GM21619 (cell line): Measurements from ENCODE around the gene AOX1.
A peak's percentile ranks its signal among the peaks of the same experiment; 100 is the strongest.
"Not testable (repeated sequence)": the region's sequence is repeated elsewhere in the genome, so short reads cannot be mapped to it uniquely, and the experiment has no call there.

Experiments used
- ATAC-seq: cut with Tn5 transposase; IDR thresholded peaks from one replicate; pipeline ENCODE4 v1.9.1; 2021; ENCODE audit not compliant: unreplicated experiment

Gene AOX1

DNA sequence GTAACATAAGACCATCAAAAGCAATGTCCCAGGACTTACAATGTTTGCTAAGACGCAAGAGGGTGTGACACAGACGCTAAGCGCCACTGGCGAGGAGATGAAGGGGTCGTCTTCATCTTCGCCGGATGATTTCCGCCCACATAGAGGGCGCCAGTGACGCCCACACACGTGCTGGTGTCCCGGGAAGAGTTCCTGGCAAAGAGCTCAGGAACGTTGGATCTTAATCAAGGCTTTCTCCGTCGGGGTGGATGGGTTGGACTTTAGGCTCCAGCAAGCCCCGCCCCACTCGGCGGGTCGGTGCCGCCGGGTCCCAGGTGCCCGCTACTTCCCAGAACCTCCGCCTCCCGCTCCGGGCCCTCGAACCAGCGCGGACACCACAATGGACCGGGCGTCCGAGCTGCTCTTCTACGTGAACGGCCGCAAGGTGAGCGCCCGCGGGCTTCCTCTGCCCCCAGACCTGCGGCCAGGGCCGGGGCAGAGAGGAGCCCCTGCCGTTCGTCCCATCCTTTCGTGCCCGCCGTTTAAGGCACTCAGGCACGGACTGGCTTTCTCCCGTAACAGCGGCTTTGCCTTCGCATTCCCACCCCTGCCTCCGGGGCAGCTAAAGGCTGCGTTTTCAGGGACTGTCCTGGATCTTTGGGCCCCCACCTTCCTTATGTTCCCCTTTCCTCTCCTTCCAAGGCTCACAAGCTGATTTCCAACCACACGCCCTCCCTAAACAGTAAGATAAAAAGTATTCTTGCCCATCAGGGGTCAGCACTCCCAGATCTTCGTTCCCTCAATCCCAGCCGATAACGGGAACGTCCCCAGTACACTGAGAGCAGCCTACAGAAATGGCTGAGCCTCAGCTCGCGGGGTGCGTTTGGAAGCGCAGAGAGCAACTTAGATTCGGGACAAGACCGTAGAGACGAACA, at the start of gene AOX1:
AOX1 (plus strand) TSS at position 285 of the 914 bp plus-strand sequence; CDS start at position 380, 95 bp downstream.
- peak; percentile 53 for ATAC-seq

DNA sequence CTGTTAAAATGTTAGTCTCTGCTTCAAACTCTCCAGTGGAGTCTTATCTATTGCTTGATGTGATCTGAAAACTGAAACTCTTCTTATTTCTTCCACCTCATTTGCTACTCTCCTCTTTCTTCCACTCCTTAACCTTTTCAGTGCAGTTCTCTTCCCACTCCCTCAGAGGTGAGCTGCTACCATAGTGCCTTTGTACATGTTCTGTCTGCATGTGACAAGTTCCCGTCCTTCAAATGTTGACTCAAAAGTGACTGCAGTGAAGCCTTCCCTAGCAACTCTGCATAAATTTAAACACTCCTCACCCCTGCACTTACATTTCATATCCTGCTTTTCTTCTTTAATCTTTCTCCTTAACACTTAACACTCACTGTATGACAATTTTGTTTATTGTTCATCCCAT, 47.7 kb upstream of the AOX1 start:
- no peak for ATAC-seq

DNA sequence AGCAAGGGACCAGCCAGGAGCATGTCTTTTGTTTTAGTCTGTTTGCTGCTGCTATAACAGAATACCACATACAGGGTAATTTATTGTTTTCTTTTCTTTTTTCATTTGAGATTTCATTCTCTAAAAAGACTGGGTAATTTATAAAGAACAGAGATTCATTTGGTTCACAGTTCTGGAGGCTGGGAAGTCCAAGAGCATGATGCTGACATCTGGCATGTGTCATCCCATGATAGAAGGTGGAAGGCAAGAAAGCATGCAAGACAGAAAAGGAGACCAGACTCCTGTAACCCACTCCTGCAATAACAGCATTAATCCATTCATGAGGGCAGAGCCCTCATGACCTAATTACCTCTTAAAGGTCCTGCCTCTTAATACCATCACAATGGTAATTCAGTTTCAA, 45.0 kb upstream of the AOX1 start:
- ATAC-seq = no peak

DNA sequence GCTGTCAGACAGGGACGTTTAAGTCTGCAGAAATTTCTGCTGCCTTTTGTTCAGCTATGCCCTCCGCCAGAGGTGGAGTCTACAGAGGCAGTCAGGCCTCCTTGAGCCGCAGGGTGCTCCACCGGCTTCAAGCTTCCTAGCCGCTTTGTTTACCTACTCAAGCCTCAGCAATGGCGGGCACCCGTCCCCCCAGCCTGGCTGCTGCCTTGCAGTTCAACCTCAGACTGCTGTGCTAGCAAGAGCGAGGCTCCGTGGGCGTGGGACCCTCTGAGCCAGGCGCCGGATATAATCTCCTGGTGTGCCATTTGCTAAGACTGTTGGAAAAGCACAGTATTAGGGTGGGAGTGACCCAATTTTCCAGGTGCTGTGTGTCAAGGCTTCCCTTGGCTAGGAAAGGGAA, 19.2 kb upstream of the AOX1 start:
- not testable (repeated sequence) for ATAC-seq

DNA sequence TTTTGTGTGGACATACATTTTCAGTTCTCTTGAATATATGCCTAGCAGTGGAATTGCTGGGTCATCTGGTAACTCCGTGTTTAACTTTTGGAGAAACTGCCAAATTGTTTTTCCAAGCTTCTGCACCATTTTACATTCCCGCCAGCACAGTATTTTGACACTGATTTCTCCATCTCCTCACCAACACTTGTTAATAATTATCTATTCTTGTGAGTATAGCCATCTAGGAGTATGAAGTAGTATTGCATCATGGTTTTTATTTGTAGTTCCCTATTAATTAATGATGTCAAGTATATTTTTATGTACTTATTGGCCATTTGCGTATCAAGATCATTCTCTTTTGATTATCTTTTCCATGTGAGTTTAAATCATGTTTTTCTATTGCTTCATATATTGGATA, 17.9 kb upstream of the AOX1 start:
- no peak for ATAC-seq

DNA sequence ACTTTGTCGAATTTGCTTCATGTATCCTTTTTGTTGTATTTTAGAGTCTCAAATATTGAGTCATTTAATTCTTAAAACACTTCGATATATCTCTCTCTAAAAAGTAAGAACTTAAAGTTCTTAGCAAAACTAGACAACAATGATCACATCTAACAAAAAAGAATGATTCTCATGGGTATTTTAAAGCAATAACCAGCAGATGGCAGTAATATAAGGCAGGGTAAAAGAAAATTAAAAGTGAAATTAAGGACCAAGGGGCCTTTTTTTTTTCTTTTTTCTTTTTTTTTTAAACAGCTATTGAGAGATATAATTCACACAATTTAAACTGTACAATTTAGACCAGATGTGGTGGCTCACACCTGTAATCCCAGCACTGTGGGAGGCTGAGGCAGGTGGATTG, 9.9 kb upstream of the AOX1 start:
- ATAC-seq = no peak

DNA sequence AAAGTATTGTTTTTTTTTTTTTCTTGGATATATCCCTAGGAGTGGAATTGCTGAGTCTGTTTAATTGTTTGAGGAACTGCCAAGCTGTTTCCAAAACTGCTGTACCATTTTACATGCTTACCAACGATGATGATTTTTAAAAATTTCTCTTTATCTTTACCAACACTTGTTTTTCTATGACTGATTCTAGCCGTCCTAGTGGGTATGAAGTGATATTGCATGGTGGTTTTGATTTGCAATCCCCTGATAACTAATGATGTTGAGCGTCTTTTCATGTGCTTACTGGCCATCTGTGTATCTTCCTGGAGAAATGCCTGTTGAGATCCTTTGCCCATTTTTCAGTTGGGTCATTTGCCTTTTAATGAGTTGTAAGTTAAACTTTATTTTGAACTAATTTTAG, 8.8 kb upstream of the AOX1 start:
- ATAC-seq = no peak

DNA sequence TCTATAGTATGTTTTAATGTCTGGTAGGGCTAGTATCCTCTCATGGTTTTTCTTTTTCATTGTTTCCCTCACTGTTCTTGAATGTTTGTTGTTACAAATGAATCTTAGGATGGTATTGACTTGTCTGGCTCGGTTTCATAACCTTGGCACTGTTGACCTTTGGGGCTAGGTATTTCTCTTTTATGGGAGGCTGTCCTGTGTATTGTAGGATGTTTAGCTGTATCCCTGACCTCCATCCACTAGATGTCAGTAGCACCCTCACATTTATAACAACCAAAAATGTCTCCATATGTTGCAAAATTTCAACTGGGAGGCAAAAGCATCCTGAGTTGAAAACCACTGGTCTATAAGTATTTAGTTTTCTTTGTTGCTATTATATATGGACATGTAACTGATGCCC, 7.0 kb upstream of the AOX1 start:
- no peak for ATAC-seq

DNA sequence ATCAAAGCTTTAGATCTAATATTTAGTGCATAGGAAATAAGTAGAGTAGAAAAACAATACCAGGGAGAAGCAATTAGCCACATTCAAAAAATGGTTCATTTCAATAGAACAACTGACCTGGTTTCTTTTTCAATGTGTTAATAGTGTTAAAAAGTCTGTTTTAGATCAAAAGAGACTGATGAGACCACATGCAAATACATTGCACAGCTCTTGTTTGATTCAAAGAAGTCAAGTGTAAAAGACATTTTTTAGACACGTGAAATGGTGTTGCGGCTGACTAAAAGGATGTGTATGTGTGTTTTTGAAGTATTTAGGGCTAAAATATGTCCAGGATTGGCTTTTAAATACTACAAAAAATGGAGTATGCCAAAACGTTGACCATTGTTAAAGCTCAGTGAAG, 1.2 kb upstream of the AOX1 start:
- no peak for ATAC-seq

DNA sequence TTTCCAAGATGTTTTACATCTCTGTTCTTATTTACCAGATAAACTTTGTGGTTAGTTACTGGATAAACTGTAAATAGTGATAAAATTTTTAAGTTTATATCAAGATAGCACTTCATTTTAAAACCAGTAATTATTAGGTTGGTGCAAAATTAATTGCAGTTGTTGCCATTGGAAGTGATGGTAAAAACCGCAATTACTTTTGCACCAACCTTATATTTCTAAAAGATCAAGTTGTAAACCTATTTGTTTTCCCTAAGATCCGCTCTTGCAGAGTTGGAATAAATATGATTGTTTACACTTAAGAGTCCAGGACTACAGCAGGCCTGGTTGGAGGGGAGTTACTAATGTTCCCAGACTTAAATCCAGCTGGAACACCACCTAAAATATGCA, 479 bp upstream of the AOX1 start:
- ATAC-seq = no peak

DNA sequence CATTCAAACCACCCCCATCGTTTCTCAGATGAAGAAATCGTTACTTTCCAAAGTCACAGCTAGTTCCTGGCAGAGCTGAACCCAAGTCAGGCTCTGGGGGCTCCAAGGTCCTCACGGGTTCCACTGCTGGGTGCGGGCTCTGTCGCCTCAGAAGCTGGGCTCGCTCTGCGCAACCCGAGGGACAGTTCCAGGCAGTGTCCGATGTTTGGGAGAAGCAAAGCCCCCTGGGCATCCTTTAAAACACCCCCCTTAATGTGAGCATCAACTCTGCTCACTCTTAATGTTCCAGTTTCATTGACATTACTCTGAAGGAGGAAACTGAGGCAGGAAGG, 796 bp downstream of the AOX1 start:
- no peak for ATAC-seq

DNA sequence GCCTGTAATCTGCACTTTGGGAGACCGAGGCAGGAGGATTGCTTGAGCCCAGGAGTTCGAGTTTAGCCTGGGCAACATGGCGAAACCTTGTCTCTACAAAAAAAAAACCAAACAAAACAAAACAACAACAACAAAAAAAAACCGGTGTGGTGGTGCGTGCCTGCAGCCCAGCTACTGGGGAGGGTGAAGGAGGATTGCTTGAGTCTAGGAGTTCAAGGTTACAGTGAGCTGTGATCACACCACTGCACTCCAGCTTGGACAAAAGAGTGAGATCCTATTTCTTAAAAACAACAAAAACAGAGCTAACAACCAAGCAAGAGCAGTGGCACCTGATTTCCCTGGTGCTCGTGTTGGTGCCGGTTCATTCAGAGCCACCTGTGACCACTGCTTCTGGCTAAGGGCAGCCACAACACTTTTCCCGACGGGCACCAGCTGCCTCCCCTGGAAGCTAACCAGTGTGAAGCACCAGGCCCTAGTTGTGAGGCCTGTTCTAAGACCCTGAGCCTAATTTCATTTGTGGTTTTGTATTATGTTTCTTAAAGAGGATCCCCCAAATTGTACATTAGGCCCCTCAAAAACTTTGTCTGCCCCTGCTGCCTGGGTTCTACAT, 1.3 kb downstream of the AOX1 start:
- ATAC-seq = no peak

DNA sequence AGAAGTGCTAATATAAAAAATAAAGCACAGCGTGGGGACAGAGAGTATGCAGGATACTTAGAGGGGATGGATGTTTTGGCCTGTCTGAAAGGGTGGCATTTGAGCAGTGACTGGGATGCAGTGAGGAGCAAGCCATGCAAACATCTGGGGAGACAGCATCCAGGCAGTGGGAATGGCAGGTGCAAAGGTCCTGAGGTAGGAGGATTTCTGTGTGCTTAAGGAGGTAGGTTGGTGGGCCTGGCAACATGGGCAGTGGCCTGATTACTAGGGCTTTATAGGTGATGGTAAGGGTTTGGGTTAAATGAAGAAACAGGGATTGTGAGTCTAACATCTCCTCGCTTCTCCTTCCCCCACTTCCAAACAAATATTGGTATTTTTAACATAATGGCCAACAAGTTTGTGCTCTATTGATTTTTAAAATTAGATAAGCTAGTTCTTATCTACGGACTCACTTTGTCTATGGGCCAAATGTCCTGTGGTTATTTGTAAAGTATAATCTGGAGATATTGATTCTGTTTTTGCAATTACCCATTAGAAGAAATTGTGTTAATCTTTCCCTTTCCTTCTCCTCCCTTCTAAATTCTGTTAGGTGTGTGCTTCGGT, 2.4 kb downstream of the AOX1 start:
- no peak for ATAC-seq

DNA sequence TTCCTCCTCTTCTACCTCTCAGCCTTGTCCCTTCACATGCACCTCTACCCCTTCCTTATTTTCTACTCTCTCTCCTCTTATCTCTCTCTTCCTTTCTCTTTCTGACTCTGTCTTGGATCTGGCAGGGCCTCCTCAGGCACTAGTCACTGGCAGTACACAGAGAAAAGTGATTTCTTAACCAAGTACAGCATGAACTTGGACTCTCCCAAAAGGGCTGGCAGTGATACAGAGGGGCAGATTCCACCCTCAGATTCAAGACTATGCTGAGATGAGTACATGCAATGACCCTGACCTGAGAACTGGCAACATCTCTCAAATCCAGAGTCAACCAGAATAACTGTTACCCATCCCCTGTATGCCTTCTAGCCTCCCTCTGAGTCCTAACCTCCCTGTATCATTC, 4.3 kb downstream of the AOX1 start:
- ATAC-seq = no peak

DNA sequence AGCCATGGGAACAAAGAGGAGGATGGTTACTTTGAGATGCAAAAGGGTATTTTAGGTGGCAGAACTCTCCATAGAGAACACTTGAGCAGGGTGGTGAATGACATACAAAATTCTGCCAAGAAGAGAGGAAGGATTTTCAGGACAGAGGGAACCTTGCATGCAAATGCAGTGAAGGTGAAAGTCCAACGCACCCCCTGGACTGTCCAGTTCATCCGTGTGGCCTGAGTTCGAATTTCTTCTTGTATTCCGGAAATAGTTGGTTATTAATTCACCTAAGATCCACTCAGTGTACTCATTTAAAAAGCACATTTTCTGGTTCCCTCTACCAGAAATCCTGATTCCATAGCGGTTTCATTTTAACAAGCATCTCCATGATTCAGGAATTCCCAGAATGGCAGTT, 5.5 kb downstream of the AOX1 start:
- no peak for ATAC-seq

DNA sequence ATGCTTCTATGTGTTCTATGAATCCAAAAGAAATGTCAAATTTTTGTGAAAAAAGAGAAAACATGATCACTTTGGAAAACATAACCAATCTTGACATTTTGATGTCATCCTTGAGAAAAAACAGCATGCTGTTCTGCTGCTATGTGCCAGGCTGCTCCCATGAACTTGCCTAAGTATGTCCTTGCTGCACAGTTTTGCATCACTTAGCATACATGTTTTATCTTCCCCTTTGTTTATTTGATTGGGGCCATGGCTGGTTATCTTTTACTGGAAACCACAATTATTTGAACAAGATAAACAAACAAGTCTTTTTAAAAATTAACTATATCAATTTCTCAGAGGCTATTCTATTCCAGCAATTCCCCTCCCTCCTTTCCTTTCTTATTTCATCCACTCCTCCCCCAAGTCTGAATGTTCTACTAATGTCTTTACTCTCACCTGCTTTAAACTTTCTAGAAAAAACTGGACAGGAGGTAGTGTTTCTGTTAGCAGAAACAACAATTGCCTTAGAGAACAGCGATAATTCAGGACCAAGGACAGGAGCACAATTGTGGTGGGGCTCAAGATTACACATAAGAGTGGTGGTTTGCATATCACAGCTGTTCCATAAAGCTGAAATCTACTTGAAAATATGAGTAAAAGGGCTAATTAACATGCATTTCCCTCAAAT, 6.7 kb downstream of the AOX1 start:
- ATAC-seq = no peak

DNA sequence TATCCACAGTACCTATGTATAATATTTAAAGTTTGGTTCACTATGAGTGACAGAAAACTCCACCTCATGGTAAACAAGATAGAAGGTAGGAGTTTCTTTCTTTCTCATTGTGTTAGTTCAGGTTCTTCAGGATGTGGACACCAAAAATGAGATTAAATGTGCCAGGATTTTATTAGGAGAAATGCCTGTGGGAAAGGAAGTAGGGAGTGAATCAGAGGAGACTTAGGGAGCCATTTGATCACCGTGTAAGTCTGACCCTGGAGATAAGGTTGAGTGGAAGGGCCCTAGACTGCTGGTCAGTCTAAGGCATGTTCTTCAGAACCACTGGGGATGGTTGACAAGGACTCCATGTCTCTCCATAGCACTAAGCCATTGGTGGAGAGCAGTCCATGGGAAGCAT, 8.1 kb downstream of the AOX1 start:
- ATAC-seq = no peak

DNA sequence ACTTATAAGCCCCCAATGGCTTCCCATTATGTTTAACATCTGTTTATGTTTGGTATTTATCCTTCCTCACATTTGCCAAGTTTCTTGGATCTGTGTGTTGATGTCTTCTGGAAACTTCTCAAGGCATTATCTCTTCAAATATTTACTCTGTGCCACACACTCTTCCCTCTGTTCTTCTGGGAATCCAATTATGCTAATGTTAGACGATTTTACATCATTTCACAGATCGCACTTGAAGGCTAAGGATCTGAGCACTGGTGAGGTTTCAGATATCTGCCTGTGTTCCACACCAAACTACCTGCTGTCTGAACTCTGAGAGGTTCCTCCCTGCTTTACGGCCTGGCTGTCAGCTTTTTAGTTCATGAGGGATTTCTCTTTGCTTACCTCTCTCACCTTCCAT, 10.1 kb downstream of the AOX1 start:
- no peak for ATAC-seq

DNA sequence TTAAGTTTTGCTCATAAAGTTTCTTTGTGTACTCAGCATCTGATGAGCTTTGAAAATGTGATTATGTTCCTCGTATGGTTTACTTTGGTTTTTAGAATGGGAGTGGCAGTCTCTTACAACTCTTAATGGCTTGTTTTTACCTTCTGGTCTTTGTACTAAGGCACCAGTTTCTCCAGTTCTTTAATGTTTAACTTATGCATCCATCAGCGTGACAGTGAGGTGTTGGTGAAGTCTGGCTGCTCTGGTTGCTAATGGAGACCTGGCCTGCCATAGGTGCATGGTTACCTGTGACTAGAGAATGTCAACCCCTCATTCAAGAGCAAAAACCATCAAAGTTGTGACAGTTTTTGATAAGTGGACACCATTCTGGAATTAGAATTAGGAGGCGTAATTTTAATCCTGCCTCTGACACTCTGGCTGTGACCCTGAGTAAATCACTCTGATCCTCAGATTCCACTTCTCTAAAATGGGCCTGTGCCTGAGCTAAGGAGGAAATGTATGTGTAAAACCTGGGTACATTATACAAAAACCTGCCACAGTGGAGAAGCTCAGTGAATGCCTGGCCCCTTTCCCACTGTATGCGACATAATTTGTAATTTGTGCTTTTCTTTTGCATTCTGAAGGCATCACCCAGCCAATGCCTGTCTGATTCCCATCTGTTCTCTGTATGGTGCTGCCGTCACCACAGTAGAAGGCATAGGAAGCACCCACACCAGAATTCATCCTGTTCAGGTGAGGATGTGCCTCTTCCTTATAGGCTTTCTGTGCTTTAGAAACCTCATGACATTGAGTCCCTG, 11.2 kb downstream of the AOX1 start:
- no peak for ATAC-seq

DNA sequence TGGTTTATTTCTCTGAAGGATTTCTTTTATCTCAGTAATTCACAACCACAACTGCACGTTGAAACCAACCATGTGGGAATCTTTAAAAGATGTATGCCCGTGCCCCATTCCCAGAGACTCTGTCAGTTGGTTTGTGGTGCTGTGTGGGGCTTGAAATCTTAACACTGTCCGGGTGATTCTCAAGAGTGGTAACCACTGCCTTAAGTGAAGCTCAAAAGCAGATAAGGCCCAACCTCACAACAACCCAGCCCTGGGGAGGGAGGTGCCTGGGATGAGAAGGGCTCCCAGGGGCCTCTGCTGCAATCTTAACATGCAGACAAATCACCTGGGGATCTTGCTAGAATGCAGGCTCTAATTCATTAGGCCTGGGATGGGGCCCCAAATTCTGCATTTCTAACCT, 13.4 kb downstream of the AOX1 start:
- no peak for ATAC-seq
